GM12801 (cell line): ENCODE measurements around the gene AUTS2.

Experiments
- CTCF ChIP-seq: IDR thresholded peaks from one replicate; pipeline ENCODE4 v1.5.1; 2011; ENCODE audit warnings: control low read depth; ENCODE audit not compliant: insufficient read length; ENCODE audit errors: extremely low read depth

AUTS2 gene

GRCh38 chr7:69849268-69849667 lies 251.0 kb downstream of the AUTS2 start:
- TF ChIP-seq CTCF, result no peak

GRCh38 chr7:69857014-69857413 lies 258.7 kb downstream of the AUTS2 start:
- no peak for TF ChIP-seq CTCF

GRCh38 chr7:69858471-69858870 lies 260.2 kb downstream of the AUTS2 start:
- TF ChIP-seq CTCF, result no peak

GRCh38 chr7:69859342-69859741 lies 261.1 kb downstream of the AUTS2 start:
- TF ChIP-seq CTCF, result no peak

GRCh38 chr7:69860486-69860885 lies 262.2 kb downstream of the AUTS2 start:
- TF ChIP-seq CTCF, result no peak

GRCh38 chr7:69860941-69861622 lies 262.8 kb downstream of the AUTS2 start:
- TF ChIP-seq CTCF, result no peak

- TF ChIP-seq CTCF, result no peak
Measured at GRCh38 chr7:69862413-69863064, 264.3 kb downstream of the AUTS2 start.
